Putamen (tissue), 1 donor: ENCODE measurements around the gene AGAP3.

Experiments
- DNase-seq: peaks from one replicate; pipeline ENCODE4 v3.0.0-alpha.2; 2016; ENCODE audit warnings: low spot score

The AGAP3 gene

GRCh38 chr7:151187409-151188251, 101.4 kb downstream of the AGAP3 start:
- DNase-seq = no peak

DNA sequence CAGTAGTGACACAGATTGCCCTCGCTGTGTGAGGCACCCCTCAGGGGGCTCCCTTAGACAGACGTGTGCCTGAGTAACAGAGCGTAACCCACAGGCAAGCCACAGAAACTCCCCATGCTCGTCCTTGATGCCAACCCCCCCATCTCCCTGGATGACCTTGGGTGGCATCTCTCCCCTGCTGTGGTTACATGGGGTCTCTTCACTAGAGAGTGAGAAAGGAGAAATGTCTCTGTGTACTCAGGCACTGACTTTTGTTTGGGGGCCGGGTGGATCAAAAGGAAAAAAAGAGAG, 101.9 kb downstream of the AGAP3 start:
- DNase-seq = no peak

DNA sequence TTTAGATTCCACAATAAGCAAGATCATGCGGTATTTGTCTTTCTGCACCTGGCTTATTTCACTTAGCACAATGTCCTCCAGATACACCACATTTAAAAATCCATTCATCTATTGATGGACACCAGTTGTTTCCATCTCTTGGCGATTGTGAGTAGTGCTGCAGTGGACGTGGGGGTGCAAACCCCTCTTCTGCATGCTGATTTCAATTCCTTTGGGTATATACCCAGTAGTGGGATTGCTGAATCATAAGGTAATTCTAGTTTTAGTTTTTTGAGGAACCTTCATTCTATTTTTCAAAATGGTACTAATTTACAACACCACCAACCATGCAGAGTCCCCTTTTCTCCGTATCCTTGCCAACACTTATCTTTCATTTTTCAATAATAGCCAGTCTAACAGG, 102.8 kb downstream of the AGAP3 start:
- no peak for DNase-seq

GRCh38 chr7:151191544-151191943, 105.3 kb downstream of the AGAP3 start:
- DNase-seq = no peak

DNA sequence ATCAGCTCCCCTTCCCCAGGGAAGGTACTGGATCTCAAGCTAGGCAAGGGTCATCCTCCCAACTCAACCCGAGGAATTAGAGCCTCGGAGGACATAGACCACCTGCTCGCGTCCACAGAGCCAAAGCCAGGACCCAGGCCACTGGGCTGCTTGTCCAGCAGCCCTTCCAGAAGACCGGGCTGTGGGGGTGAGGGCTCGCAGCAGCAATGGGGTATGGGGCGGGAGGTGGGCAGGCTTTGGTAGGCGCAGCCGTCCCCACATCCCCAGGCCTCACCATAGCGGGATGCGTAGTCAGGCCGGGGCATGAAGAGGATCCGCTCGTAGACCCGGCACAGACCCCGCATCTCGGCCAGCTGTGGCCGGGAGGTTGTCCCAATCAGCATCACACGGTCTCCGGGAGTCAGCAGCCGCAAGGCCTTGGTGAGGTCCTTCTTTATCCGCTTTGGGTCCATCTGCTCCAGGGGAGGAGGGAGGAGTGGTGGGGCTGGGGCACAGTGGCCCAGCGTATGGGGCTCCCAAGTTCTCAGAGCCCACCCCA, 105.8 kb downstream of the AGAP3 start:
- DNase-seq = no peak

GRCh38 chr7:151193203-151193978, 107.1 kb downstream of the AGAP3 start:
- DNase-seq = no peak
